Osteocyte (in vitro differentiated cells): ENCODE measurements around the gene DET1. TPM values are rescaled to one million over a fixed set of nuclear protein-coding genes. Genes with fewer than 3 reads are reported as not detected.

Experiments used
- DNase-seq: peaks from one replicate; pipeline ENCODE4 v3.0.0; 2021; ENCODE audit warnings: mixed read lengths; ENCODE audit not compliant: unreplicated experiment; ENCODE audit errors: extremely low spot score
- H3K27ac Mint-ChIP-seq: one replicate; pipeline ENCODE4 v1.8.0; 2021; ENCODE audit warnings: mild to moderate bottlenecking, mixed read lengths; ENCODE audit not compliant: unreplicated experiment
- H3K27me3 Mint-ChIP-seq: one replicate; pipeline ENCODE4 v1.8.0; 2021; ENCODE audit warnings: mixed read lengths; ENCODE audit not compliant: unreplicated experiment
- H3K36me3 Mint-ChIP-seq: one replicate; pipeline ENCODE4 v1.8.0; 2021; ENCODE audit warnings: mixed read lengths; ENCODE audit not compliant: unreplicated experiment
- H3K4me1 Mint-ChIP-seq: one replicate; pipeline ENCODE4 v1.8.0; 2021; ENCODE audit warnings: mixed read lengths; ENCODE audit not compliant: unreplicated experiment
- H3K4me3 Mint-ChIP-seq: one replicate; pipeline ENCODE4 v1.8.0; 2021; ENCODE audit warnings: mild to moderate bottlenecking, moderate library complexity, mixed read lengths; ENCODE audit not compliant: unreplicated experiment
- H3K9me3 Mint-ChIP-seq: one replicate; pipeline ENCODE4 v1.8.0; 2021; ENCODE audit warnings: mixed read lengths; ENCODE audit not compliant: unreplicated experiment
- total RNA-seq: library from RNA; stranded (reverse); gene quantifications from 2 replicates; pipeline ENCODE4 v1.2.1, GENCODE V29; 2021
- TF ChIP-seq, protein P1 (sequence below): fragments of 200-600 bp; sonication (generic); IDR thresholded peaks from 2 replicates; pipeline ENCODE4 v1.5.0; 2021; ENCODE audit warnings: antibody characterized with exemption, mild to moderate bottlenecking, moderate library complexity

Gene DET1
- total RNA-seq, 1 donor from 2014 or later: 8.2 TPM

- Mint-ChIP-seq H3K27ac (no peak overlapping the region), H3K36me3 (peaks cover 37% of the 10 kb centered on the region), H3K9me3 (no peaks in the 10 kb centered on the region), H3K27me3 (no peaks in the 10 kb centered on the region), H3K4me1 (no peaks in the 10 kb centered on the region), H3K4me3 (no peak overlapping the region)
- DNase-seq: no peak
- TF ChIP-seq, protein P1, sequence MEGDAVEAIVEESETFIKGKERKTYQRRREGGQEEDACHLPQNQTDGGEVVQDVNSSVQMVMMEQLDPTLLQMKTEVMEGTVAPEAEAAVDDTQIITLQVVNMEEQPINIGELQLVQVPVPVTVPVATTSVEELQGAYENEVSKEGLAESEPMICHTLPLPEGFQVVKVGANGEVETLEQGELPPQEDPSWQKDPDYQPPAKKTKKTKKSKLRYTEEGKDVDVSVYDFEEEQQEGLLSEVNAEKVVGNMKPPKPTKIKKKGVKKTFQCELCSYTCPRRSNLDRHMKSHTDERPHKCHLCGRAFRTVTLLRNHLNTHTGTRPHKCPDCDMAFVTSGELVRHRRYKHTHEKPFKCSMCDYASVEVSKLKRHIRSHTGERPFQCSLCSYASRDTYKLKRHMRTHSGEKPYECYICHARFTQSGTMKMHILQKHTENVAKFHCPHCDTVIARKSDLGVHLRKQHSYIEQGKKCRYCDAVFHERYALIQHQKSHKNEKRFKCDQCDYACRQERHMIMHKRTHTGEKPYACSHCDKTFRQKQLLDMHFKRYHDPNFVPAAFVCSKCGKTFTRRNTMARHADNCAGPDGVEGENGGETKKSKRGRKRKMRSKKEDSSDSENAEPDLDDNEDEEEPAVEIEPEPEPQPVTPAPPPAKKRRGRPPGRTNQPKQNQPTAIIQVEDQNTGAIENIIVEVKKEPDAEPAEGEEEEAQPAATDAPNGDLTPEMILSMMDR: no peak
Measured at GRCh38 chr15:88513195-88513594, 33.3 kb downstream of the DET1 start.

GRCh38 chr15:88512601-88513000, 33.9 kb downstream of the DET1 start:
- Mint-ChIP-seq H3K4me3 (no peak overlapping the region), H3K4me1 (no peaks in the 10 kb centered on the region), H3K27me3 (no peaks in the 10 kb centered on the region), H3K36me3 (peaks cover 36% of the 10 kb centered on the region), H3K9me3 (no peaks in the 10 kb centered on the region), H3K27ac (no peak overlapping the region)
- TF ChIP-seq, protein P1: no peak
- DNase-seq: no peak

- H3K27me3 Mint-ChIP-seq: no peaks in the 10 kb centered on the region
- no peak for DNase-seq
- no peaks in the 10 kb centered on the region for H3K9me3 Mint-ChIP-seq
- H3K4me3 Mint-ChIP-seq: no peak overlapping the region
- TF ChIP-seq, protein P1: no peak
- H3K36me3 Mint-ChIP-seq: peaks cover 40% of the 10 kb centered on the region
- no peaks in the 10 kb centered on the region for H3K4me1 Mint-ChIP-seq
- H3K27ac Mint-ChIP-seq: no peak overlapping the region
Measured at GRCh38 chr15:88512078-88512477, 34.4 kb downstream of the DET1 start.

DNA sequence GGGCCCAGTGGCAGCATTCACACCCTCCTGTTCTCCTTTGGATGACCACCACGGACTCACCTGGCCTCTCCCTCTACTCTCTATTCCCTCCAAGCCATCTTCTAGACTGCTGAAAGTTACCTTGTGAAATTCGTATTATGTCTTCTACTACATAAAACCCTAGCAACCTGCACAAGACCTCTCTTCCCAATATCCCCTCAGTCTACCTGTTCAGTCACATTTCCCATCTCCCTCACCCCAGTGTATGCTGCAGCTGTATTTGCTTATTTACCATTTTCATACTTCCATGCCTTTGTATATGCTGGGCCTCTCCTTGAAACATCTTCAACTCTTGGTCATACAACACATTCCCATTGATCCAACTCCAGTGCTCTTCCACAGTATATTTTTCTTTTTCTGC, 35.3 kb downstream of the DET1 start:
- Mint-ChIP-seq H3K27me3 (no peaks in the 10 kb centered on the region), H3K4me1 (no peaks in the 10 kb centered on the region), H3K9me3 (no peaks in the 10 kb centered on the region), H3K36me3 (peaks cover 36% of the 10 kb centered on the region), H3K27ac (no peak overlapping the region), H3K4me3 (no peak overlapping the region)
- DNase-seq: no peak
- TF ChIP-seq, protein P1: no peak

DNA sequence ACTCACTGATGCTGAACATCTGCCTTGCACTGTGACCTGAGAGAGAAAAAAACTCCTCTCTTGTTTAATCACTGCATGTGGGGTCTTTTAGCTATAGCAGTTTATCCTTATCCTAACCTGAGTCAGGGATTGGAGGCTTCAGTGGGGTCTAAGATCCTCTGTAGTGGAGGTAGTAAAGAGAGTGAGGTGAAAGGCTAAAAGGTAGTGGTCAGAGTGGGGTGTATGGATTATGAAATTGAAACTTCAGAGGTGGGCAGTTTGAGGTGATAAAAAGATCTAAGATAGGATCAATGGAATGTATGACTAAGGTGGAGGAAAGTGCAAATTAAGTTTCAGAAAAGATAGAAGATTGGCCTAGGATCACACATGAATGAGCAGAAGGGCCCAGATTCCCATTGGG, 36.5 kb downstream of the DET1 start:
- Mint-ChIP-seq H3K4me3 (no peak overlapping the region), H3K9me3 (no peaks in the 10 kb centered on the region), H3K36me3 (peaks cover 36% of the 10 kb centered on the region), H3K27ac (no peak overlapping the region), H3K4me1 (no peaks in the 10 kb centered on the region), H3K27me3 (no peaks in the 10 kb centered on the region)
- no peak for DNase-seq
- TF ChIP-seq, protein P1: no peak
